Activated T-cell treated with anti-CD3 and anti-CD28 coated beads, Interleukin-2, amount 50 U/mL, for 1 hour (primary cell): ENCODE results near the gene SPRED2.

Experiments used
- DNase-seq: peaks from one replicate; pipeline ENCODE4 v3.0.0-alpha.2; 2020

The SPRED2 gene

DNA sequence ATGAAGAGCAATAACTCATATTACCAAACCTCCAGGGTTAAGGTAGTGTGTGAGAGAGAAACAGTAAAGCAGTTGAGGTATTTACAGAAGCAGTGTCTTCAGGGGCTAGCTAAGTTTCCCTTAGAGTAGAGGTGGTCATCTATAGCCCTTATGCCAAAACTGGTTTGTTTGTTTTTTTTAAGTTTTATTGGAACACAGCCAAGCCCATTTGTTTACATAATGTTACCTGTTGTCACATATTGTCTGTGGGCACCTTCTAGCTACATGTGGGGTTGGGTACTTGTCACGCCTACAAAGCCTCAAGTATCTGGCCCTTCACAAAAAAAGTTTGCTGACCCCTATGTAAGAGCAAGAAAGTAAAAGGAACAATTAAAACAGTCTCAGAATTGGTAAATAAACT is 165.4 kb downstream of the SPRED2 start:
- no peak for DNase-seq

DNA sequence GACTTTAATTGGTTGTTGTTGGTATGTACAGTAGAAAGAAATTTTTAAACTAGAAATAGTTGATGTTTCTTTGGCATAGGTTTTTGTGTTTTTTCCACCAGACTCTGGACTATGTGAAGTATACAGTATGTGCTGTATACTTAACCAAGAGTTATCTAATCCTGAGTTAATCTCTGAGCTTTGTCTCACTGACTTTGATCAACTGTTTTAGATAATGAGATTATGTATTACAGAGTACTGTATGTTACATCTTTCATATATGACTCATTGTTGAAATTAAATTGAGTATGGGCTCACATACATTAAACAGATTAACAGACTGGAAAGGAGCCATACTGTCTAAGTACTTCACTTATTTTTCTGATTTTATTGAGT is 166.7 kb downstream of the SPRED2 start:
- DNase-seq, result no peak

DNA sequence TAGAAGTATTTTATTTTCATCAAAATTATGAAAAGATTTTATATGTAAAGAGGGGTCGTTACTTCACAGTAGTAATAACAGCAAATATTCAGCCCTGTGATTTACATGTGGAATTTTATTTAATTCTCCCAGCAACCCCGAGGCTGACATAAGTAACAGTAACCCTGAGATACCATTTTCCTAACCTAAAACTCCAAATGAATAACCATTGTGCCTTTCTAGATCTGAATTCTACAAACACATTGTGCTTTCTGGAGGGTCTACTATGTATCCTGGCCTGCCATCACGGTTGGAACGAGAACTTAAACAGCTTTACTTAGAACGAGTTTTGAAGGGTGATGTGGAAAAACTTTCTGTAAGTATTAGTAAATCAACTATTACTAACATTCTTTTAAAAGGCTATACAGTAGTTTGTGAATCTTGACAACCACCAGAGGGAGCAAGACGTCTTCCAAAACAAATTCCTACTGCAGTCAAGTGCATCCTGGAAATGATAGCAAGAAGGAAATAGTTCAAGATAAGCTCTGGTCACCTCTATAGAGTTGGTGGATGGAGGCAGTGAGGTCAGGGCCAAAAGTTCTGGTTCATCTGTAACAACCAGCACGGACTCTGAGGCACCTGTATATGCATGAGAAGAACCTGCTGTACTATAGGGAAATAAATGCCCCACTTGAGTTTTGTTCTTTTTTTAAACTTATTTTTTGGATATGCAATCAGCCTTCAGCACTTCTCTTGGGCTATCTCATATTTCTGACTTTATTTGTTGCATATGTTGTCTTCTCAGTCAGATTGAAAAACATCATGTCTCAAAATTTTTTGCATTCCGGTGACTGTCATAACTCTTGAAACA is 167.4 kb downstream of the SPRED2 start:
- DNase-seq, result no peak

DNA sequence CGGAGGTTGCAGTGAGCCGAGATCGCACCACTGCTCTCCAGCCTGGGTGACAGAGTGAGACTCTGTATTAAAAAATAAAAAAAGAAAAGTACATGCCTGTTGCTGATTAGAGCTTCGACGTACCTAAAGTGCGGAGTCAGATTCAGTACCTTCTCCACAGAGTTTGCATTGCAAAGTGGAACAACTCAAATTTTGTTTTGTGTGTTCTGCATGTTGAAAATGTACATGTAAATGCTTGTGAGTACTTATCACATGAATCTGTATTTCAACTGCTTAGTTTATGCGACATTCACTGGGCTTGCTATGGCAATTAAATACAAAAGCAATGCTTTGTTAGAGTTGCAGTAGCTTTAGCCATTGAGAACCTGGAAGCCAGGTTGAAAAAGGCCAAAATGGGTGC is 168.4 kb downstream of the SPRED2 start:
- DNase-seq, result no peak

DNA sequence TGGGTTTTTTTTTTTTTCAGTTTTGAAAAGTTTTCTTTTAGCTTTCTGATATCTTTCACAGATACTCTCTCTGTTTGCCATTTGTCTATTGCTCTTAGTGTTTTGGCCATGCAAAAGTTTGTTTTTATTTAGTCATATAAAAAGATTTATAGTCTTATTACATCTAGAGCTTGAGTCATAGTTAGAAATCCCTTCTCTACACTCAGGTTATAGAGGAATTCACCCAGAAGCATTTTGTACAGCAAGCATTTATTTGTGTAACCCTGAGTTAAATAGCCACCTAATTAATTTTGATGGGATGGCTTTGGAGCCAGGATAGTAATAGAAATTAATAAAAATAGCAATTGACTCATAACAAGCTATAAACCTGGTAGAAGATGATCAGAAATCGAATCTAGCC is 169.1 kb downstream of the SPRED2 start:
- DNase-seq, result no peak

DNA sequence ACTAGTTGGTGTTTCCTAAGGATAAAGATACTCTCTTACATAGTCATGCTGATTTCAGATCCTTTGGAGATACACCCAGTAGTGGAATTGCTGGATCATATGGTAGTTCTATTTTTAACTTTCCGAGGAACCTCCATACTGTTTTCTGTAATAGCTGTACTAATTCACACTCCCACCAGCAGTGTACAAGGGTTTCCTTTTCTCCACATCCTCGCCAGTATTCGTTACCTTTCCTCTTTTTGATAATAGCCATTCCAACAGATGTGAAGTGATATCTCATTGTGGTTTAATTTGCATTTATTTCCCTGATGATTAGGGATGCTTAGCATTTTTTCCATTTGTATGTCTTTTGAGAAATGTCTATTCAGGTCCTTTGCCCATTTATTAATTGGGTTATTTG is 170.7 kb downstream of the SPRED2 start:
- no peak for DNase-seq
